AG09309 (cell line): ENCODE data around the gene VAPA.

ENCODE experiments used
- DNase-seq: peaks from one replicate; pipeline ENCODE4 v3.0.0-alpha.2; 2010; ENCODE audit warnings: low read depth
- H3K4me3 ChIP-seq: 2 replicates; pipeline ENCODE4 v1.5.1; 2011; ENCODE audit warnings: mild to moderate bottlenecking, low read depth, low read length, moderate library complexity; ENCODE audit not compliant: control insufficient read depth
- TF ChIP-seq, protein P1 (sequence below): IDR thresholded peaks from 2 replicates; pipeline ENCODE4 v1.5.1; 2011; ENCODE audit warnings: mild to moderate bottlenecking, low read depth, low read length, inconsistent platforms; ENCODE audit not compliant: insufficient read depth, control insufficient read depth; ENCODE audit errors: missing control alignments

The VAPA gene

DNA sequence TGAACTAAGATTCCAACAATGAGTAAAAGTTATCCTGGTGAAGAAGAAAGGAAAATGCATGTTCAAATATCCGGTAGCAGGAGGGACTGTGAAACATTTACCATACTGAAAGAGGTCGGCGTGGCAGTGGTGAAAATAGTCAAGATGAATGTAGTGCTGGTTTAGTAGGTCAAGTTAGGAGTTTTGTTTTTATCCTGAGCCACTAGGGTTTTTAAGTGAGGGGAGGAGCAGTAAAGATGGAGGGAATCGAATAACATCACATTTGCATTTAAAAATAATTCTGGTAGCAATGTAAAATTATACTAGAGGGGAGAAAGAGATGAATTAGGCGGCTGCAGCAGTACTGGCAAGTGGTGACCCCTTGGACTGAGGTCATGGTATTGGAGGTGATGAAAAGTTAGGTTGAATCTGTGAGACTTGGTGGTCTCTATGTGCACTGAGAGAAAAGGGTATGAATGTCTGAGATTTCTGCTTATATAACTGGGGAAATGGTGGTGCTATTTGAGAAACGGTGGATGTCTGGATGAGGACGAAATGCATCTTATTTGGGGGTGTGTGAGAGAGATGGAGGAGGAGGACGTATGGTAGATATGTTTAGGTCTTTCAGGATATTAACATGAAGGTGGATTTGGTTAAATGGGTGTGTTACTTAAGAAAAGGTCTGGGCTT lies 5.9 kb downstream of the VAPA start:
- no peak overlapping the region for H3K4me3 ChIP-seq
- no peak for DNase-seq
- TF ChIP-seq, protein P1, sequence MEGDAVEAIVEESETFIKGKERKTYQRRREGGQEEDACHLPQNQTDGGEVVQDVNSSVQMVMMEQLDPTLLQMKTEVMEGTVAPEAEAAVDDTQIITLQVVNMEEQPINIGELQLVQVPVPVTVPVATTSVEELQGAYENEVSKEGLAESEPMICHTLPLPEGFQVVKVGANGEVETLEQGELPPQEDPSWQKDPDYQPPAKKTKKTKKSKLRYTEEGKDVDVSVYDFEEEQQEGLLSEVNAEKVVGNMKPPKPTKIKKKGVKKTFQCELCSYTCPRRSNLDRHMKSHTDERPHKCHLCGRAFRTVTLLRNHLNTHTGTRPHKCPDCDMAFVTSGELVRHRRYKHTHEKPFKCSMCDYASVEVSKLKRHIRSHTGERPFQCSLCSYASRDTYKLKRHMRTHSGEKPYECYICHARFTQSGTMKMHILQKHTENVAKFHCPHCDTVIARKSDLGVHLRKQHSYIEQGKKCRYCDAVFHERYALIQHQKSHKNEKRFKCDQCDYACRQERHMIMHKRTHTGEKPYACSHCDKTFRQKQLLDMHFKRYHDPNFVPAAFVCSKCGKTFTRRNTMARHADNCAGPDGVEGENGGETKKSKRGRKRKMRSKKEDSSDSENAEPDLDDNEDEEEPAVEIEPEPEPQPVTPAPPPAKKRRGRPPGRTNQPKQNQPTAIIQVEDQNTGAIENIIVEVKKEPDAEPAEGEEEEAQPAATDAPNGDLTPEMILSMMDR, result no peak

DNA sequence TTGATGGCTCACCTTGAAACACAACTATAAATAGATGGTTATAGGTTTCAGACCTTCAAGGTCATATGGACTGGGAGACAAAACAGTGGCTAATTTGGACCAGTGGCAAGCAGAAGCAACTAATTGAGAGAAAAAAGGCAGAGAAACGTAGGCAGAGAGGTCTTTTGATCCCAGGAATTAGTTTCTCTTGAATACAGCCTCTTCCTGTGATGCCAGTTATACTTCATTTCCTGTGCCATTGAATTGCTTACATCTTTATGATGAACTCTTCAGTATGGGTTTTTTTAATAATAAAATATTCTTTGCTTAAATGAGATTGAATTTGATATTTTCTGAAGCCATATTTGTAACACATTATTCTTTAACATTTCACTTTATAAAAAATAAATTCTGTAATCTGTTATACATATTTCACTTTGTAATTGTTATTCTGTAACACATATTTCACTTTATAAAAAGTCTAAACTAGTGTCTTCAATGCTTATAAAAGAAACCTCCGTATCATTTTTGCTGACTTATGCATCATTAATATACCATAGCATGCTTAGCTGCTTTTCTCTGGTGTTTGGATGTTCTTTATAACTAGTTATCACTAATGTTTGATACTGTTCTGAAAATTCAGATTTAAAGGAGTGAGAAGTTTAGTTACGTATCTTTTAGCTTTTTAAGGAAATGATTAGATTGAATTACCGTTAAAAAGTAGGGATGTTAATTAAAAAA lies 8.9 kb downstream of the VAPA start:
- TF ChIP-seq, protein P1, result no peak
- no peak overlapping the region for H3K4me3 ChIP-seq
- no peak for DNase-seq

DNA sequence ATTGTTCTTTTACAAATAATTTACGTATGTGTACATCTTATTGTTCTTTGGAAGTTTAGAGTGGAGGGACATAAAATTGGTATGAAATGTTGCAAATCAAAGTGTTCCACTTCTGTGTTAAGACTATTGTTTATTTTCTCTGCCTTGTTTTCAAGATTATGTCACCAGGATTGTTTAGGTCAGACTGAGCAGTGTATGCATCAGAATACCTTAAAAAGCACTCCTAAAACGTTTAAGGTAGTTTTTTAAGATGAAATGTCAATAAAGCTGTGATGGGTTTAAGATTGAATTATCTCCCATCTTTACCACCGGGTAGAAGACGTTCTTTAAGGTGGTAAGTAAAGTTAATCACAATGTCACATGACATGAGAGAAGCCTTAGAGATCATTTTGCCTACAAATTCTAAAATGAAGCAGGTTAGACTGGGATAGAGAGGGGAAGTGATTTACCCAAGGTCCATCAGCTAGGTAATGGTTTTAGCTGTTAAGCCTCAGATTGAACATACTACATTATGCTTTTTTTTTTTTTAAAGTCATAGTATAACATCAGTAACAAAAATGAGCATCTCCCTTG lies 10.6 kb downstream of the VAPA start:
- no peak overlapping the region for H3K4me3 ChIP-seq
- TF ChIP-seq, protein P1, result no peak
- DNase-seq, result no peak

DNA sequence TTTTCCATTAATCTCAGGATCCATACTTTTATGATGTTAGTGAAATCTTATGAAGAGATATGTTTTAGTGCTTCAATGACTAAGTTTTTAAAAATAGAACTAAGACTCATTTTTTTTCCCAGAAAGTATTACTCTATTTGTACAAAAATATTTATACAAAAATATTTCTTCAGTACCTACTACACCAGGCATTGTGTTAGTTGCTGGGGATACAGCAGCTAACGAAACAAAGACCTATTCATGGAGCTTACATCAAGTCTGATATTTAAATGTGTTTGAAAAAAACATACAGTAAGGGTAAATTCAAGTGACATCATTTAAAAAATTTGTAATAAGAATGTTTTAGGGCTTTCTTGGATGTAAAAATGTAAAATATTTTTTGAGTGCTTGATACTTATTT lies 11.6 kb downstream of the VAPA start:
- no peak for DNase-seq
- H3K4me3 ChIP-seq, result no peak overlapping the region
- TF ChIP-seq, protein P1, result no peak

DNA sequence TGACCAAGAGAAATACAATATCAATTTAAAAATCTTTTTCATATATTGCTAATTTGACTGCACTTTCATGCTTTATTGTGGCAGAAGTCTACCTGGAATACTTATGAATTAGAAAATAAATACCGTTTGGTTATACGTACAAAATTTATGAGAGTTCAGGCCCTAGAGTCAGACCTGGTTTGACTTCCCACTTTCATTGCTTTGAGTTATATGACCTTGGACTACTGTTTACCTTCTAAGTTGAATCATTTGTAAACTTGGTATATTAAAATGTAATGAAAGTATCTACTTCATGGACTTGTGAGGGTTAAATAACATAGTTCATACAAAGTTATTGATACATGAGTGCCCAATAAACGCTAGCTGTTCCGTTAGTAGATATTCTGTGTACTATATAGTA lies 12.0 kb downstream of the VAPA start:
- no peak for DNase-seq
- TF ChIP-seq, protein P1, result no peak

DNA sequence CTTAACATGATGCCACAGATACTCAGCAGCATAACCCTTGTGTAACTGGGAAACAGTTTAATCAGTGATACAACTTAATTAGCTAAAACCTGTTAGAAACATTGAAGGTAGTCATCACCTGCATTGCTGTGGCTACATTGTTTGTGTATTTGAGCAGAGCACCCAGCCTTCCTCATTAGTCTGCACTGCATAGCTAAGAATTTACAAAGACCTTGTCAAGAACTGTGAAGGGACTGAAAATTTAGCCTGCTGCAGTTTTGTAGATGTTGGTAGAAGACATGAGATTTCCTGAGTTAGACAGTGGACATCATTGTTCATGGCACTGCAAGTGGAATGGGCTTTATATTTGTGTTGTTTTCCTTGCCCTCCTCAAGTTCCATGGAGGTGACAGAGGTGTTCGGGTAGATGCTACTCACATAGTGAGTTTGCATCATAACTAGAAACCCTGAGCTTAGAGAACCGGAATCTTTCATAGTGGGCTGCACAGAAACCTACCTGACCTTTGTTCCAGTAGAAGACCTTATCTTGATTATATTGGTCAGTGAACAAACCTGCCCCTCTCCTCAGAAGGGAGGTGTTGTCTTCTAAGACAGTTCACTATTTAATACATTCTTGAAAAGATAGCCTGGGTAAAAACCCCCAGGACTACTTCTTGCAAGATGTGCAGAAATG lies 12.5 kb downstream of the VAPA start:
- DNase-seq, result no peak
- TF ChIP-seq, protein P1, result no peak
- H3K4me3 ChIP-seq, result no peak overlapping the region

More for the DNA sequence above, 12.0 kb downstream of the VAPA start:
- H3K4me3 ChIP-seq, result no peak overlapping the region
